ENCODE results near the gene POFUT2. TPM values are rescaled to one million over a fixed set of nuclear protein-coding genes. Genes with fewer than 3 reads are reported as not detected.

POFUT2 gene
- total RNA-seq, 1 donor from 2014 or later: 17.7 TPM

DNA sequence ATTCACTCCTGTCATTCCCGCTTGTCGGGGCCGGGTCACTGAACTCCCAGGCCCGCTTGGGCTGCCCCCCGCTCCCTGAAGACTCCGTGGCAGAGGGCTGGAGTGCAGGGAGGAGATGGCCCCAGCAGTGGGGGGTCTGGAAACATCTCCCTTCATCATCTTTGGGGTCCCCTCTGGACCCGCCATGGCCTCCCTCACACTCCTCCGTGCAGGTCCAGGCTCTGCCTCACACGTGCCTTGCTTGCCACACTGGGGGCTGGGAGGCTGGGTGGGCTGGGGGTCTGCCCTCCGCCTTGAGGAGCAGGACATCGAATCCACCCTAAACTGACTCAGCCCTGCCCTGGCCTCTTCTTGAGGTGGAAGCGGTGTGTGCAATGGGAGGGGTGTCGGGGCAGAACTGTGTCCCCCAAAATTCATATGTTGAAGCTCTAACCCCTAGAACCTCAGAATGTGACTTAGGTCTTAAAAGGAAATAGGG lies 35.2 kb downstream of the POFUT2 start:
- intact Hi-C loops (cut with micrococcal nuclease): no loop called here

- intact Hi-C loops (cut with micrococcal nuclease): no loop called here
Observed at GRCh38 chr21:45251635-45252447, 35.9 kb downstream of the POFUT2 start.

GRCh38 chr21:45250914-45251634 lies 36.6 kb downstream of the POFUT2 start:
- intact Hi-C loops (cut with micrococcal nuclease): no loop called here

- intact Hi-C loops (cut with micrococcal nuclease): no loop called here
Observed at GRCh38 chr21:45250272-45250671, 37.4 kb downstream of the POFUT2 start.

- intact Hi-C loops (cut with micrococcal nuclease): no loop called here
Observed at GRCh38 chr21:45249626-45250025, 38.1 kb downstream of the POFUT2 start.

- intact Hi-C loops (cut with micrococcal nuclease): no loop called here
Observed at GRCh38 chr21:45248893-45249381, 38.8 kb downstream of the POFUT2 start.

DNA sequence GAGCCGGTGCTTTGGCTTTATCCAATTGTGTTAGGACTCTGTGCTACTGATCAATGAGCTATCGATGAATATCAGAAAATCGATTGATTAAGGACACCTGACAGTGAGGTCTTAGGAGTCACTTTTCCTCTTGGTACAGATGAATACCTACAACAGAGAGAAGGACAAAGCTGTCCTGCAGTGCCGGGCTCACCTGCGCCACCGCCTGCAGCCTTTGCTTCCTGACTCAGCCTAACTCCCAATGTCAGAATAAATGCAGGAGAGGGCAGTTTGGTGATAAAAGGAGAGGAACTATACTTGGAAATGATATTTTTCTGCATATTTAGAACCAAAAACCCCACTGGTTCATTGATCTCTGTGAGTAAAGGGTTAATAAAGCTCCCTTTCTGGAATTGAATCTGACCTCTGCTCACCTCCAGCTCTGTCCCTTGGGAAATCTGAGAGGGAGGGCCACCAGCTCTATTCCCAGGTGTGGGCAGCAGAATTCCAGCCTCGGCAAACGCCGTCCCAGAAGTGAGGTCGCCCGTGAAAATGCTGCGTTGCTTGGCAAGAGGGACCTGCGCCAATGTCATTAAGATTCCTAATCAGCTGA lies 39.3 kb downstream of the POFUT2 start:
- intact Hi-C loops (cut with micrococcal nuclease): no loop called here

GRCh38 chr21:45246386-45247320 lies 41.0 kb downstream of the POFUT2 start:
- intact Hi-C loops (cut with micrococcal nuclease): no loop called here

- intact Hi-C loops (cut with micrococcal nuclease): no loop called here
Observed at GRCh38 chr21:45244799-45245340, 42.8 kb downstream of the POFUT2 start.

- intact Hi-C loops (cut with micrococcal nuclease): no loop called here
Observed at GRCh38 chr21:45243603-45244002, 44.1 kb downstream of the POFUT2 start.

DNA sequence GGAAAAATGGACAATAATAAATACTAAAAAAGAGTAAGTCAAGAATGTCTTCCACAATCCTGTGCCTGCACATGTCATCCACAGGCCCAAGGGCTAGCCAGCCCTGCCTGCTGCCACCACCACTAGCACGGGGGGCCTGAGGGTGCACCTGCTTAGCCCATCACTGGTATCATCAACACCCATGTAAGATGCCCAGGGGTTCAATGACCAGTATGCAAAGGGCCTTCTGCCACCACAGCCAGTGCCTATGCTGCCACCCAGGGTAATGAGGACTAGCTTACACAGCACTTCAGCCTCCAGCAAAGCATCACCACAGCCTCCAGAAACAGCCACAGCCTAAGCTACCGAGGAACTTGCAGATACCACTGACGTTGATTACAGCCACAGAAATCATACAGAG lies 46.3 kb downstream of the POFUT2 start:
- intact Hi-C loops (cut with micrococcal nuclease): no loop called here

DNA sequence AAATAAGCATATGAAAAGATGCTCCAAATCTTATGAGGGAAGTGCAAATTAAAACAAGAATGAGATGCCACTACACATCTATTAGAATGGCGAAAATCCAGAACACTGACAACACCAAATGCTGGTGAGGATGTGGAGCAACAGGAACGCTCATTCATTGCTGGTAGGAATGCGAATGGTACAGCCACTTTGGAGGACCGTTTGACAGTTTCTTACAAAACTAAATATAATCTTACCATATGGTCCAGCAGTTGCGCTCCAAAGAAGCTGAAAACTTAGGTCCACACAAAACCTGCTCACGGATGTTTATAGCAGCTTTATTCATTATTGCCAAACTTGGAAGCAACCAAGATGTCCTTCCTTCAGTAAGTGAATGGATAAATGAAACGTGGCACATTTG lies 50.3 kb downstream of the POFUT2 start:
- intact Hi-C loops (cut with micrococcal nuclease): no loop called here

- intact Hi-C loops (cut with micrococcal nuclease): no loop called here
Observed at GRCh38 chr21:45236481-45236880, 51.2 kb downstream of the POFUT2 start.

DNA sequence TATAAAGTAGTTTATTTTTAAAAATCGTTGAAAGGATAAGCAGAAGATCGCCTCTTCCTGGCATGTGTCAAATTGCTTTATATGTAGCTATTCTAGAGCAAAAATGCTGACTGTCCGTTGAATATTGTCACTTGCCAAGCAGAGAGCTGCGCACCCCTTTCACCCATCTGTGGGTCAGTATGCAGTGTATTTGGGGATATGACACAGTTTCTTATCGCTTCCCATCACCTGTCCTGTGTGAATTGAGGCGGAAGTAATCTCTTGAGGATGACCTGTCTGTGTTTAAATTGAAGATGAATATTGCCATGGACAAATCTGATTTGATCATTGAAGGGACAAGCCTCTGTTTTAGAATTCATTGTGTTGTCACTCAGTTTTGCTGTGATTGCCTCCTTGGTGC lies 52.2 kb downstream of the POFUT2 start:
- intact Hi-C loops (cut with micrococcal nuclease): no loop called here

- intact Hi-C loops (cut with micrococcal nuclease): no loop called here
Observed at GRCh38 chr21:45234965-45235364, 52.7 kb downstream of the POFUT2 start.

GRCh38 chr21:45234127-45234526 lies 53.6 kb downstream of the POFUT2 start:
- intact Hi-C loops (cut with micrococcal nuclease): no loop called here

DNA sequence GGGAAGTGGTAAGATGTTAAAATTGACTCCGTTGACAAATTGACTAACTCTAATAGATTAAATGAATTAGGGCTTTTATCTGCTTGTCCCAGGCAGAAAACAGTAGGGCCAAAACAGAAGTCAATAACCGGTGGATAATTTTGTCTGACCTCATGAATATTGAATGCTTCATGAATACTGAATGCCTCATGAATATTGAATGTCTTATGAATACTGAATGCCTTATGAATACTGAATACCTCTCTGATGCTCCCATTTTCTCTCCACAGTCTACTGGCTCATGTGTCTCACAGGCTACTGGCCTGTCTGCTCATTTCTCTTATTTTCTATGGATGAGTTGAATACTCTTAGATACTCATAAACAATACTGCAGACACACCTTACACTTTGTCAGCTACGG lies 56.0 kb downstream of the POFUT2 start:
- intact Hi-C loops (cut with micrococcal nuclease): no loop called here

GRCh38 chr21:45228656-45229240 lies 58.9 kb downstream of the POFUT2 start:
- intact Hi-C loops (cut with micrococcal nuclease): loop anchor here (10.0 kb wide), 1 partner anchor 84 kb away; no protein-coding TSS in a partner anchor

GRCh38 chr21:45228171-45228641 lies 59.5 kb downstream of the POFUT2 start:
- intact Hi-C loops (cut with micrococcal nuclease): loop anchor here (10.0 kb wide), 1 partner anchor 83 kb away; no protein-coding TSS in a partner anchor

DNA sequence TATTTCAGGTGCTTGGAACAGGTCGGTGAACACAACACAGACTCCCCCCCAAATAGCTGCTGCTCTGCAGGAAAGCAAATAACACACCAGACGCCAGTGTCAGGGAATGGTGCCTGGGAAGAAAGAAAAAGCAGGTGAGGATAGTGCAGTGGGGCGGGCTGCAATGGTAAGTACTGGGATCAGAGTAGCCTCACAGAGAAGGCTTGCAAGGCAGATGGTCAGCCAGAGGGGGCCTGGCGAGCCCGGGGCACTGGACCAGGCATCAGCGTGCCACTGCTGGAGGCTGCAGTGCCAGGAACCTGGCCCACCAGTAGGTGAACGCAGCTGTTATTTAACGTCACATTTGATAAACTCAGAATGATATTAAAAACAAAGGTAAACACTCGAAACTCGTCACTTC lies 60.0 kb downstream of the POFUT2 start:
- intact Hi-C loops (cut with micrococcal nuclease): loop anchor here (10.0 kb wide), 1 partner anchor 83 kb away; no protein-coding TSS in a partner anchor
